GM10847 (cell line): ENCODE measurements around the gene SAMHD1.

ENCODE experiments used
- POLR2A ChIP-seq: IDR thresholded peaks from 2 replicates; pipeline ENCODE4 v1.6.1; 2011; ENCODE audit not compliant: insufficient read length; ENCODE audit errors: extremely low read depth

SAMHD1 gene

GRCh38 chr20:36956674-36957073, 5.2 kb upstream of the SAMHD1 start:
- no peak for TF ChIP-seq POLR2A

- no peak for TF ChIP-seq POLR2A
These were observed 4.5 kb upstream of the SAMHD1 start for GRCh38 chr20:36956016-36956415.

GRCh38 chr20:36951979-36952738, 651 bp upstream of the SAMHD1 start:
- TF ChIP-seq POLR2A = no peak

- no peak for TF ChIP-seq POLR2A
These were observed 902 bp downstream of the SAMHD1 start for GRCh38 chr20:36950414-36951197.

- TF ChIP-seq POLR2A = no peak
These were observed 10.1 kb downstream of the SAMHD1 start for GRCh38 chr20:36941401-36941835.

GRCh38 chr20:36937402-36937770, 14.1 kb downstream of the SAMHD1 start:
- TF ChIP-seq POLR2A = no peak

GRCh38 chr20:36936341-36936740, 15.2 kb downstream of the SAMHD1 start:
- TF ChIP-seq POLR2A = no peak

GRCh38 chr20:36932476-36933426, 18.8 kb downstream of the SAMHD1 start:
- no peak for TF ChIP-seq POLR2A

- no peak for TF ChIP-seq POLR2A
These were observed 21.8 kb downstream of the SAMHD1 start for GRCh38 chr20:36929691-36930090.

GRCh38 chr20:36929290-36929689, 22.2 kb downstream of the SAMHD1 start:
- no peak for TF ChIP-seq POLR2A

GRCh38 chr20:36927704-36928103, 23.8 kb downstream of the SAMHD1 start:
- no peak for TF ChIP-seq POLR2A

- TF ChIP-seq POLR2A = no peak
These were observed 24.8 kb downstream of the SAMHD1 start for GRCh38 chr20:36926653-36927200.

- no peak for TF ChIP-seq POLR2A
These were observed 26.3 kb downstream of the SAMHD1 start for GRCh38 chr20:36925234-36925633.

- TF ChIP-seq POLR2A = no peak
These were observed 27.1 kb downstream of the SAMHD1 start for GRCh38 chr20:36924167-36925045.
